ENCODE measurements around the gene PUM1. TPM values are rescaled to one million over a fixed set of nuclear protein-coding genes. Genes with fewer than 3 reads are reported as not detected.

The PUM1 gene
- total RNA-seq, 2 donors from 2014 or later: 30.9 to 32.3 TPM

GRCh38 chr1:30962609-30963508 lies 102.7 kb downstream of the PUM1 start:
- no peak for TF ChIP-seq POLR2A (IDR thresholded peaks at IDR 0.05)
- no peak for TF ChIP-seq CTCF (IDR thresholded peaks at IDR 0.05)
- Histone ChIP-seq H3K4me1 (peaks cover 11% of the 10 kb centered on the region), H3K4me3 (no peak overlapping the region), H3K27me3 (no peaks in the 10 kb centered on the region), H3K9me3 (no peaks in the 10 kb centered on the region), H3K36me3 (replicated peaks in 1 of 2; ENCODE audit: insufficient read depth in 1 of 2, low read depth in 2 of 2) (peaks cover 6 to 25% of the 10 kb centered on the region in 2 donors), H3K27ac (no peak overlapping the region)
- ATAC-seq (no peak), DNase-seq (no peak)
- 70 to 76% methylated on average over 6 of the region's 6 CpGs for WGBS, 2 donors
- intact Hi-C loops (cut with DNase I): no loop called here

DNA sequence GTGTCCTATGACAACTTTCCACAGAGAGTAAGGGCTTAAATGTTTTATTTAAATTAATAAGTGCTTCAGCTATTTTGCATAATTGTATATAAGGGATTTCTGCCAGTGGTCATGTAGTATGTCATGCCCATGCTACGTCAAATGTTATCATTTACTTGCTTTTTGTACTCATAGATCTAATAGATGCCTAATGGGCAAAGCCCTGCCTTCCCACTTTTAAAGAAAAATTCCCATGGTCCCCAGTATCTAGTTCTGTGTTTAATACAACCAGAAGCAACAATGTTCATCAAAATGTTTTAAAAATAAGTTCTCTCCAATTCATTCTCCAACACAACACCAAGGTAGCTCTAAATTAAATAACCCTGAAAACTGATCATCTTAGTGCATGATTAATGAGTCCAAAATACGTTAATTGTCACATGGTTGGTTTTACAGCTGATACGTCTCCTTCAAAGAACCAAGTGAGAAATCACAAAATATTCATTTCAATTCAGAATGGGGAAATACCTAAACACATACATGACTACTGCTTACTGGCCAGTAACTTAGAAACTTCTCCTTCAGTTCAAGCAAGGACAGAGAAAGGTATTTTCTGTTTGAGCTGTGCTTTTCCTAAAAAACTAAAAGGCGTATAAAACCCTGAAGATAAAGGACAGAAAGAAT lies 107.8 kb downstream of the PUM1 start:
- DNase-seq (no peak), ATAC-seq (no peak)
- intact Hi-C loops (cut with DNase I): no loop called here
- Histone ChIP-seq H3K9me3 (no peaks in the 10 kb centered on the region), H3K27me3 (no peaks in the 10 kb centered on the region), H3K4me3 (no peak overlapping the region), H3K36me3 (replicated peaks in 1 of 2; ENCODE audit: insufficient read depth in 1 of 2, low read depth in 2 of 2) (peaks cover 13 to 17% of the 10 kb centered on the region in 2 donors), H3K27ac (no peak overlapping the region), H3K4me1 (no peaks in the 10 kb centered on the region)
- WGBS, 2 donors: 71 to 76% methylated on average over 4 of the region's 4 CpGs
- TF ChIP-seq CTCF (IDR thresholded peaks at IDR 0.05) (no peak), POLR2A (IDR thresholded peaks at IDR 0.05) (no peak)

GRCh38 chr1:30955448-30956015 lies 110.0 kb downstream of the PUM1 start:
- H3K27me3 ChIP-seq: no peaks in the 10 kb centered on the region
- H3K27ac ChIP-seq: no peak overlapping the region
- TF ChIP-seq CTCF (IDR thresholded peaks at IDR 0.05) (no peak), POLR2A (IDR thresholded peaks at IDR 0.05) (no peak)
- WGBS, 2 donors: 24 to 41% methylated on average over 1 of the region's 1 CpG
- peaks cover 17 to 23% of the 10 kb centered on the region in 2 donors for H3K36me3 ChIP-seq (replicated peaks in 1 of 2; ENCODE audit: insufficient read depth in 1 of 2, low read depth in 2 of 2)
- intact Hi-C loops (cut with DNase I): no loop called here
- H3K4me3 ChIP-seq: no peak overlapping the region
- H3K9me3 ChIP-seq: no peaks in the 10 kb centered on the region
- ATAC-seq (no peak), DNase-seq (no peak)
- no peaks in the 10 kb centered on the region for H3K4me1 ChIP-seq

- H3K9me3 ChIP-seq: no peaks in the 10 kb centered on the region
- intact Hi-C loops (cut with DNase I): no loop called here
- H3K27me3 ChIP-seq: no peaks in the 10 kb centered on the region
- TF ChIP-seq POLR2A (IDR thresholded peaks at IDR 0.05): no peak
- no peak for TF ChIP-seq CTCF (IDR thresholded peaks at IDR 0.05)
- H3K36me3 ChIP-seq (replicated peaks in 1 of 2; ENCODE audit: insufficient read depth in 1 of 2, low read depth in 2 of 2): peaks cover 17 to 26% of the 10 kb centered on the region in 2 donors
- H3K4me1 ChIP-seq: no peaks in the 10 kb centered on the region
- ATAC-seq (no peak), DNase-seq (no peak)
- no peak overlapping the region for H3K27ac ChIP-seq
- H3K4me3 ChIP-seq: no peak overlapping the region
- 92 to 93% methylated on average over 11 of the region's 11 CpGs for WGBS, 2 donors
Observed at GRCh38 chr1:30953685-30954084, 111.8 kb downstream of the PUM1 start.
